ENCODE measurements around the gene CHAF1A.

Gene CHAF1A

GRCh38 chr19:4473011-4473762 lies 70.7 kb downstream of the CHAF1A start:
- Histone ChIP-seq H3K79me2 (ENCODE audit: insufficient read depth, low read length) (peaks cover 40% of the 10 kb centered on the region), H3K27me3 (ENCODE audit: insufficient read depth, low read length, poor library complexity, severe bottlenecking) (no peaks in the 10 kb centered on the region), H3K36me3 (ENCODE audit: insufficient read depth, low read length) (peaks cover 16% of the 10 kb centered on the region; the same call in 1 of the 2 replicates), H3F3A (ENCODE audit: low read depth) (0 out of 2 replicates have a peak, but pooled peaks cover 4% of the 10 kb centered on the region), H3K4me3 (ENCODE audit: low read length, poor library complexity, severe bottlenecking) (peak overlapping the region; percentile 80), H3K9me3 (ENCODE audit: insufficient read depth, low read depth, low read length) (no peaks in the 10 kb centered on the region), H3K4me2 (ENCODE audit: low read depth, low read length, poor library complexity, severe bottlenecking) (peak overlapping the region; percentile 79), H4K20me1 (ENCODE audit: insufficient read depth, low read length, poor library complexity, severe bottlenecking) (peaks cover 33% of the 10 kb centered on the region), H3K9me2 (replicated peaks; ENCODE audit: low read depth, low read length) (no peaks in the 10 kb centered on the region), H3K4me1 (ENCODE audit: insufficient read depth, low read length, poor library complexity, severe bottlenecking) (peaks cover 11% of the 10 kb centered on the region), H2AFZ (ENCODE audit: low read length) (no peak overlapping the region), H3K9ac (ENCODE audit: low read depth, low read length, poor library complexity, severe bottlenecking) (peak overlapping the region; percentile 94)
- TF ChIP-seq EZH2phosphoT487 (IDR thresholded peaks at IDR 0.05; ENCODE audit: borderline replicate concordance), result no peak
- TF ChIP-seq CTCF (conservative IDR thresholded peaks at IDR 0.05; ENCODE audit: low read length), result no peak

GRCh38 chr19:4473763-4474513 lies 71.5 kb downstream of the CHAF1A start:
- Histone ChIP-seq H2AFZ (ENCODE audit: low read length) (peak overlapping the region; percentile 13), H3K9me2 (replicated peaks; ENCODE audit: low read depth, low read length) (no peaks in the 10 kb centered on the region), H4K20me1 (ENCODE audit: insufficient read depth, low read length, poor library complexity, severe bottlenecking) (peaks cover 33% of the 10 kb centered on the region), H3K36me3 (ENCODE audit: insufficient read depth, low read length) (peaks cover 16% of the 10 kb centered on the region; the same call in 1 of the 2 replicates), H3K9me3 (ENCODE audit: insufficient read depth, low read depth, low read length) (no peaks in the 10 kb centered on the region), H3F3A (ENCODE audit: low read depth) (0 out of 2 replicates have a peak, but pooled peaks cover 4% of the 10 kb centered on the region), H3K4me1 (ENCODE audit: insufficient read depth, low read length, poor library complexity, severe bottlenecking) (peaks cover 11% of the 10 kb centered on the region), H3K4me3 (ENCODE audit: low read length, poor library complexity, severe bottlenecking) (peak overlapping the region; percentile 80), H3K4me2 (ENCODE audit: low read depth, low read length, poor library complexity, severe bottlenecking) (peak overlapping the region; percentile 79), H3K79me2 (ENCODE audit: insufficient read depth, low read length) (peaks cover 40% of the 10 kb centered on the region), H3K27me3 (ENCODE audit: insufficient read depth, low read length, poor library complexity, severe bottlenecking) (no peaks in the 10 kb centered on the region), H3K9ac (ENCODE audit: low read depth, low read length, poor library complexity, severe bottlenecking) (peak overlapping the region; percentile 94)
- TF ChIP-seq EZH2phosphoT487 (IDR thresholded peaks at IDR 0.05; ENCODE audit: borderline replicate concordance) (no peak), CTCF (conservative IDR thresholded peaks at IDR 0.05; ENCODE audit: low read length) (no peak)

GRCh38 chr19:4474514-4475022 lies 72.1 kb downstream of the CHAF1A start:
- Histone ChIP-seq H3F3A (ENCODE audit: low read depth) (0 out of 2 replicates have a peak, but pooled peaks cover 4% of the 10 kb centered on the region), H3K27me3 (ENCODE audit: insufficient read depth, low read length, poor library complexity, severe bottlenecking) (no peaks in the 10 kb centered on the region), H3K9me3 (ENCODE audit: insufficient read depth, low read depth, low read length) (no peaks in the 10 kb centered on the region), H2AFZ (ENCODE audit: low read length) (peak overlapping the region; percentile 13), H3K79me2 (ENCODE audit: insufficient read depth, low read length) (peaks cover 40% of the 10 kb centered on the region), H3K4me3 (ENCODE audit: low read length, poor library complexity, severe bottlenecking) (peak overlapping the region; percentile 80), H3K36me3 (ENCODE audit: insufficient read depth, low read length) (peaks cover 16% of the 10 kb centered on the region; the same call in 1 of the 2 replicates), H3K4me2 (ENCODE audit: low read depth, low read length, poor library complexity, severe bottlenecking) (peak overlapping the region; percentile 79), H3K9me2 (replicated peaks; ENCODE audit: low read depth, low read length) (no peaks in the 10 kb centered on the region), H3K9ac (ENCODE audit: low read depth, low read length, poor library complexity, severe bottlenecking) (peak overlapping the region; percentile 94), H4K20me1 (ENCODE audit: insufficient read depth, low read length, poor library complexity, severe bottlenecking) (peaks cover 33% of the 10 kb centered on the region), H3K4me1 (ENCODE audit: insufficient read depth, low read length, poor library complexity, severe bottlenecking) (peaks cover 11% of the 10 kb centered on the region)
- TF ChIP-seq CTCF (conservative IDR thresholded peaks at IDR 0.05; ENCODE audit: low read length), result no peak
